Skin epidermis (tissue), 12 donors: ENCODE data around the gene TBC1D14.

Source experiments
- H3K27ac ChIP-seq, 21 experiments: fragments of 200-600 bp; sonication (generic) in 11 of 21; one replicate each; pipeline ENCODE4 v1.5.0; 2020; ENCODE audit warnings: mild to moderate bottlenecking in 3 of 21, inconsistent platforms in 2 of 21, moderate library complexity in 2 of 21
- H3K4me3 ChIP-seq, 7 experiments: fragments of 200-600 bp; sonication (generic) in 2 of 7; one replicate each; pipeline ENCODE4 v1.5.0; 2020; ENCODE audit warnings: inconsistent platforms in 2 of 7, mild to moderate bottlenecking in 2 of 7, moderate library complexity in 1 of 7

Gene TBC1D14

DNA sequence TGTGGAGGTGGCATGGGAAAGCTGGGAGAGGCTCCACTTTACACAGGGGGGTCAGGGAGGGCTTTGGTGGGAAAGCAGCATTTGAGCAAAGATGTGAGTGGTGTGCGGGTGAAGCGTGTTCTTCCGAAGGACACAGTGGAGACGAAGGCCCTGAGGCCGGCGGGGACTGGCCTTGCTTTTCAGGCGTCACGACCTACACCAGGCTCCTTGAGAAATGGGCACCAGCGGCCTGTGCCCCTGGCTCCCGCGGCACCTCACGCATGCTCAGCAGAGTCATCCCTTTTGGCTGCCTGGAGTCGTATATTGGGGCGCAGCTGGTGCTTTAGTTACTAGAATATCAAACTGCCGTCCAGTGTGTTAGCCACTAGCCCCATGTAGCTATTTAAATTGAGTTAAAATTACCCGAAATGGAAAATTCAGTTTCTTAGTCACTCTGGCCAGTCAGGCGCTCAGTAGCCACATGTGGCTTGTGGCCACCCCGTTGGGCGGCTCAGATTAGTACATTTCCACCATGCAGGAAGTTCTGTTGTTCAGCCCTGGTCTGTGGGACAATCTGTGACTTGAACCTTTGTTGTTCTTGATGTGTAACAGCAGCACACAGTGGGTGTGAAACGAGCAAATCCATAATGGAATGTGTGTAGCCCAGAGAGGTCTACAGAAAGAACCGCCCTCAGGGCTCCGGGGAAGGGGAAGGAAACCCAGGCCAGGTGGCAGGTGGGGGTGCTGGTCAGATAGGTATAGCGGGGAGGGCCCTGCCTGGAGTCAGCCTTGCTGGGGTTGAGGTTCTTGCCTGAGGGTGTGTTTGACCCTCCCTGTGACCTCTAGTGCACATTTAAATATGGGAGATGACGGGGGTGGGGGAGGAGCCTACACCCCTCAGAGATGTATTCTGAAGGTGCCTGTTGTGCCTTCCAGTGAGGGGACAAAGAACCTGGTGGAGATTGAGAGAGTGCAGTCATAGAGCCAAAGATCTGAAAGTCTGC lies 30.4 kb downstream of the TBC1D14 start:
- Histone ChIP-seq H3K4me3 (no peak overlapping the region), H3K27ac (peak overlapping the region in 14 of 21 experiments; percentile 15 to 92 (median 70))

DNA sequence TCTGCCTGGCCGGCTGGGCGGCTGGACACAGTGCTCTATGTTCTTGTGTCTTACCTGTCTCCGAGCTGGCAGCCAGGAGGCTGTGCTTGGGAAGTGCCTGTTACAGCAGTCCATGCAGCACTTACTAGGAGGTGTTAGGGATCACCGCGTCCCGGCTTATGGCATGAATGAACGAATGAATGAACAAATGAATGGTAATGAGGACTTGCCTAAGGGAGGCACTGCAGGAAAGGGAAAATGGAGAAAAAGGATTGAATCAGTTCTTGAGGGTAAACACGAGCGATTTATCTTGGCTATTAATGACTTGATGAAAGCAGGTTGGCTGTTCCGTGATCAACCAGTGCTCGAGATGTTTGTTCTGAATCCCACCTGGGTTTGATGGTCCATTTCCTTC lies 31.1 kb downstream of the TBC1D14 start:
- Histone ChIP-seq H3K4me3 (no peak overlapping the region), H3K27ac (peak overlapping the region in 14 of 21 experiments; percentile 15 to 92 (median 70))

DNA sequence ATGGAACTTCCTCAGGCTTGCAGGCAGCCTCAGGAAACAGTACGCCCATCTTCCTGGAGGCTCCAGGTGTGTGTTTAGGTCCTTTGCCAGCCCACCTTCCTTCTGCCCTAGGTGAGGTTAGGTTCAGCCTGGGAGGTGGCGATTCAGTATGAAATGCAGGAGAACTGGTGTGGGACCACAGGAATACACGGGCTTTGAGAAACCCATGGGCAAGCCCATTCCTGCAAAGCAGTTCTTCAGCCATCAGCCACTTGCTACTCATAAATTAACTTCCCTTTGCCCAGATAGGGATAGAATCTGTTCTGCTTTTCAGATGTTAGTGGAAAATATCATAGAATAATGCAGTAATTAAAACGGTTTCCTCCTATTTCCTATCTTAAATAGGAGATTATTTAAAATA lies 32.2 kb downstream of the TBC1D14 start:
- H3K4me3 ChIP-seq = no peak overlapping the region
- peak overlapping the region in 20 of 21 experiments; percentile 23 to 92 (median 76) for H3K27ac ChIP-seq

DNA sequence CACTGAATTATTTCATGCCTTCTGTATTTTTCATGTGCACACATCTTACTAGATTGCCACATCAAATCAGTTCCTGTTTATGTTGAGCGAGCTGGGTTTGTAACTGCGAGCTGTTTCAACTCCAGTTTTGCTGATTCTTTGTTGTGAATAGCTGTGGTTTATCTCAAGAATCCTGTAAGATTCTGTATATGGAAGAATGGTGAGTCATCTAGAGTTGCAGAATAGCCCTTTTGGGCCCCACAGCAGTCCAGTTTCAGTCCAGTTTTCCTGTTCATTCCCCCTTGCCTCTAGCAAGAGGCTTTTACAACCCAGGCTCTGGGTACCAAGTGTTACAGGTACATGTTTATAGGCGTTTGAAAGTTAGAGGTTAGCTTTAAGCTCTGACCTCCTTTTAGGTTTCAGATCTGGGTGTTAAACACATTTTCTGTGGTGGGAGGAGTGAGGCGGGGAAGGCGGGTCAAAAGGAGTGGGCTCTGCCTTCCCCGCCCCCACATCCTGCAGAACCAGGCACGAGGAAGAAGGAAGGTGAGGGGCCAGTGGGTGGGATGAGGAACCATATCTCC lies 32.7 kb downstream of the TBC1D14 start:
- H3K4me3 ChIP-seq = no peak overlapping the region

DNA sequence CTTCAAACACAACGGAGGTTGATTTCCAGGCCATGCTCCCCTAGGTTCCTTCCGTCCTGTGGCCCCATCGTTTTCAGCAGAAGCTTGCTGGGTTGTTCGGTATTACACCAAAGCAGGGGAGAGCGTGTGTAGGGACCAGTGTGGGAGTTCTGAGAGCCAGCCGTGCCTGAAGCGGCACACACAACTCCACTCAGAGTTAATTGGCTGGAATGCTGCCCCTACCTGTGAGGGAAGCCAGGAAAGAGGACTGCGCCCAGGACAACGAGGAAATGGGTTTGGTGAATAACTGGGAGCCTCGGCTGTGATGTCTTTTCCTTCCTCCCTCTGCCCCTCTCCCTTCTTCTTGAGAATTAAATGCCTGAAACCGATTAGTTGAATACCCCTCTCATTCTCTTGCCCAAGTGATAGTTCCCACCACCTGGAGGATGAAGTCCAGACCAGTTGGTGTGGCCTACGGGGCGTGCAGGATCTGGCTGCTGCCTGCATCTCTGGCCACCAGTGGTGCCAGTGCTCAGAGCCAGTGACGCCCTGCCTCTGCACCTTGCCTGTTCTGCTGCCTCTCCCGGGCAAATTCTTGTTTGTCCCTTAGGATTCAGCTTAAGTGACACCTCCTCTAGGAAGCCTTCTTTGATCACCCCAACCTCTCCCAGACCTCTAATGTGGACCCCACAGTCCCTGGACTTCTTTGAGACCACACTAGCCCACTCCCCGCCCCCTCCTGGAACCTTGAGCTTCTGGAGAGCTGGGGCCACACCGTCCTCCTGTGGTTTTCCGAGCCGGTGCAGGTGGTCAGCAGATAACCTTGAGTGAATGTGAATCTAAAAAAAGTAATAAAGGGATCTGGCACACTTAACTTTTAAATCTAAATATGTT lies 33.6 kb downstream of the TBC1D14 start:
- Histone ChIP-seq H3K4me3 (no peak overlapping the region), H3K27ac (peak overlapping the region in 18 of 21 experiments; percentile 1 to 92 (median 74))

More for the DNA sequence above, 32.7 kb downstream of the TBC1D14 start:
- peak overlapping the region in 20 of 21 experiments; percentile 23 to 92 (median 71) for H3K27ac ChIP-seq

DNA sequence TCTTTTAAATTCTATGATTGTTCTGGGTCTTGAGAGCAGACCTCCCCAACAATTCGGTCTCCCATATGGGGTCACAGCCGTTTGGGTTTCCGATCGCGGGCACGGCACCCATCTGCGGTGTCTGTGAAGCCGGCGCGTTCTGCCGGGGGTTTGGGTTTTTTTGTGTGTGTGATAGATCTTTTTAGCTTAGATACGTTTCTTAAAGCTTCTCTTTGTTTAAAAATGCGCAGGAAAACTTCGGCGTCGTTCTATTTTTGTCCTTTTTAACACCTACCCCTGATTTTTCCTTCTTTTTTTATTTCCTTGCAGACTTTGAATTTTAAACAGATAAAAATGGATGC lies 34.2 kb downstream of the TBC1D14 start:
- H3K4me3 ChIP-seq = no peak overlapping the region
- peak overlapping the region in 12 of 21 experiments; percentile 7 to 92 (median 78) for H3K27ac ChIP-seq

DNA sequence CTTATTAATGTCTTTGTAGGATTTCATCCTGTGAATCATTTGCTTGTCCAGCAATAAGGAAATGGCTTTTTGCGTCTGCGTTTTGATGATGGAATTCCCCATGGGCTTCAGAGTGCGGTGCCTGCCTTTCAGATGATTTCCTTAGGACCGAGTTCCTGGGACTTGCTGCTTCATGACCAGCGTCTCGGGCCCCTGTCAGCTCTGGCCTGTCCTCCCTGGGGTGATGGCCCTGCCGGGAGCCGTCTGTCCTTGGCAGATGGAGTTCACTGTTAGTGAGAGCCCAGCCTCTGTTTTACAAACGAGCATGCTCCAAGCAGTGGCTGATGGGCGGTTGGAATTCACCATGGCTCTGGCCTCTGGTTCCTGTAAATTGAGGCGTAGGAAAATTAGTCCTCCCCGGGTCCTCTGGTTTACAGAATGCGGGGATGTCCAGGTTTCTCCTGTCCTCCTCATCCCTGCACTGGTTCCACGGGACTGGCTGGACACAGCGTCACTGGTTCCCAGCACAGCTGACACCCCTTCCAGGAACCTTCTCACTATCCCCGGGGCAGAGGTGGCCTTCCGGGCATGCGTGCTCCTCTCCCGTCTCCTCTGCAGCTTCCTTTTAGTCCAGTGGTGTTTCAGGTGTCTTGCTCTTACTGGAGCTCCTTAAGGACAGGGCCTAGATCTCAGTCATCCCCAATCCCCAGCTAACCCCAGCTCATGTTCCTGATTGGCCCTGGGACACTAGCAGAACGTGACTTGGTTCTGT lies 34.9 kb downstream of the TBC1D14 start:
- no peak overlapping the region for H3K4me3 ChIP-seq
- peak overlapping the region in 11 of 21 experiments; percentile 1 to 92 (median 46) for H3K27ac ChIP-seq

DNA sequence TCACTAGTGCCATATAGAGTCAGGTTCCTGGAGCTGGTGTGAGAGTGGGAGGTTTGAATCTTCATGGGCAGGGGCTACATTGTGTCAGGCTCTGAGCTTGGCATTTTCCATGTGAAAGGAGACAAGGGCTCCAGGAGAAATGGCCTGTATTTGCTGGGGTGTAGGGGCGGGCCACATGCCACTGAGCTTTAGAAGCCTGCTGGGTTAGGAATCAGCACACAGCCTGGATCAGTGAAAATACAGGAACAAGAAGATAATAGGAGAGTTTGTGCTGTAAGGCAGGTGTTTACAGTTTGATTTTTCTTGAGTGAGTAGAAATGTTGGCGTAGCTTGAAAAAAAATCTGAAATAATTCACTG lies 35.4 kb downstream of the TBC1D14 start:
- no peak overlapping the region for H3K4me3 ChIP-seq
- H3K27ac ChIP-seq = peak overlapping the region in 8 of 21 experiments; percentile 1 to 53 (median 38)

DNA sequence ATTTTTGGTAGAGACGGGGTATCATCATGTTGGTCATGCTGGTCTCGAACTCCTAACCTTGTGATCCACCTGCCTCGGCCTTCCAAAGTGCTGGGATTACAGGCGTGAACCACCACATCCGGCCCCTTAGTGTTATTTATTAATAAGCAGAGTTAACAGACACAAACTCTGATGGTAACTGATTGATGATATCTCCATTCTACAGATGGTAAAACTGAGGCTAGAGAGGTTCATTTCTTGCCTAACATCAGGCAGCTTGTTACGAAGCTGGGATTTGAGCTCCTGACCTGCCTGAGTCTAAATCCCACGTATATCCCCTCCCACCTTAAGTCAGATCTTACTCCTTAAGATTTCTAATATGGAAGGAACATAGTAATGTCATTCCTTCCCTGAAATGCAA lies 36.9 kb downstream of the TBC1D14 start:
- H3K27ac ChIP-seq = no peak overlapping the region
- H3K4me3 ChIP-seq = no peak overlapping the region

DNA sequence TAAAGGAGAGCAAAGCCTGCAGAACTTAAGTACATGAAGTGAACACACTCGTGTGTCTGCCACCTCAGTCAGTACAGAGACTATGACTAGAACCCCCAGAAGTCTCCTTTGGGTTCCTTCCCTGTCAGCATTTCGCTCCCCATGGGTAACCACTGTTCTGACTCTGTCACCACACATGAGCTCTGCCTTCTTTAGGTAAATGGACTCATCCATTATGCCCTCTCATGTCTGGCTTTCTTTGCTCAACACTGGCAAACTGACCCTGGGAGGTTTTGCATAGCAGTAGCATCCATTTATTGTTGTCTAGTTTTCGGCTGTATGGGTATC lies 38.5 kb downstream of the TBC1D14 start:
- Histone ChIP-seq H3K27ac (no peak overlapping the region), H3K4me3 (no peak overlapping the region)

DNA sequence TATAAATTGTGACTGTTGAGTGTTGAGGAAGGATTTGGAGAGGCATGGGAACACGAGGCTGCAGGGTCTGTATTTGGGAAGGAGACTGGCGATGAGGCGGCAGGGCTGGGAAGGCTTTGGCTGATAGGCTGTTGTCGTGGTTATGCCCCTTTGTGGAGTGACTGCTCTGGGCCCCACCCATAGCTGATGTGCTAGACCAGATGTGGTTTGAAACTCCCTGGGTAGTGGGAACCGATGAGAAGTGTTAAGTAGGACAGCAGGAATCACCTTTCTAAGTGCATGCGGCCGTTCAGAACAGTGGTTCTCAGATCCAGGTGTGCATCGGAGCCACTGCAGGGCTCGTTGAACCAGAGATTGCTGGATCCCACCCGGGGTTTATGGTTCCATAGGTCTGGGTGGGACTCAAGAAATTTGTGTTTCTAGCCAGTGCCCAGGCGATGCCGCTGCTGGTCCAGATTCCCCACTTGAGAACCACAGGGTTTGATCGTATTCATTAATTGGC lies 42.3 kb downstream of the TBC1D14 start:
- no peak overlapping the region for H3K27ac ChIP-seq
- H3K4me3 ChIP-seq = no peak overlapping the region

DNA sequence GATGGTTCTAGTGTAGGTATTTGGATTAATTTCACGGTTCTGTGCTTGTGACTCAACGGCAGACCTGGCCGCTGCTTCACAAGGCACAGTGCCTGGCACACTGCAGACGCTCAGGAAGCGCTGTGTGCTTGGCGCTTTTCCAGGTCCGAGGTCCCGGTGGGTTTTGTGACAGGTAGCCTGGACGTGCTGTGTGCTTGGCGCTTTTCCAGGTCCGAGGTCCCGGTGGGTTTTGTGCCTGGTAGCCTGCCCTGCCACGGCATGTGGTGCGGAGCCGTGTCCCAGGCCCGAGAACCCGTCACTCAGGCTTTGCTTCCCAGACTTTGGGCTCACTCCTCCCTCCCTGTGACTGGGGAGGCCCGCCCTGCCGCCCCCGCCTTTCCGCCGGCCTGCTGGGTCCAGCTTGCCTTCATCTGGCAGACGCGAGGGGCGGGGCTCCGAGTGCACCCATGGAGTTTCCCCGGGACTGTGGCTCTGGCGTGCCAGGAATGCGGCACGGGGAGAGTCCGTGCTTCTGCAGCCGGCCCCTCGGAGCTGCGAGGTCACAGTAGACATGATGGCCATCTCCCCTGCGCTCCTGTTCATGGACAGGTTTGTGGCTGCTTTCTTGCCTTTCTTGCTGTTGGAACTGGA lies 44.2 kb downstream of the TBC1D14 start:
- H3K27ac ChIP-seq = peak overlapping the region in 17 of 21 experiments; percentile 2 to 76 (median 62)
- H3K4me3 ChIP-seq = peak overlapping the region in 5 of 7 experiments; percentile 5 to 25 (median 19)

DNA sequence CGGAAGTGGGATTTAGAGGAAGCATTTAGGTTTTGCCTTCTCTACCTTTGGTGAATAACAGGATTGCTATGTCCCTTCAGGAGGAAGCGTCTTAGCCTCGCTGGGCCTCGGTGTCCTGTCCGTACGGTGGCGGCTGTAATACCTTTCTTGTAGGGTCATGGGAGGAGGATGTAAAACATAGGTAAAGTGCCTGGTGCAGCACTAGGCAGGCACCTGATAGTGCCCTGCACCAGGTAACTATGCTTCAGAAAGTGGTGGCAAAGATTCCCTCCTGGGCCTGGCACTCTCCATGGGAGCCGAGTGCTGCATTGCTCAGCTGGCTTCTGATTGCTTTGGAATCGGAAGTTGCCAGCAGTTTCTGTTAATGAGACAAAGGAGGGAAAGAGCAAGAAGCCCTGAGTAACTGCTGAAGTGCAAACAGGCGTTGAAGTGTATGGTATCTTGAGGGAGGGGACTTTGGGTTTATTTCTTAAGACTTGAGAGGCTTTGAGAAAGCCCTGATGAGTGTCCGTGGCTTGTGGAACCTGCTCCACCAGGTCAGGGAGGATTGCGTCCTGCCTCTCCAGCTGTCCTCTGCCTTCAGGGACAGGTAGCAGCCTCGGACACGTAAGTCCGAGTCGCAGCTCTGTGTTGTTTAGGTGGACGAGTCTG lies 45.8 kb downstream of the TBC1D14 start:
- no peak overlapping the region for H3K4me3 ChIP-seq
- H3K27ac ChIP-seq = peak overlapping the region in 7 of 21 experiments; percentile 7 to 76 (median 25)

DNA sequence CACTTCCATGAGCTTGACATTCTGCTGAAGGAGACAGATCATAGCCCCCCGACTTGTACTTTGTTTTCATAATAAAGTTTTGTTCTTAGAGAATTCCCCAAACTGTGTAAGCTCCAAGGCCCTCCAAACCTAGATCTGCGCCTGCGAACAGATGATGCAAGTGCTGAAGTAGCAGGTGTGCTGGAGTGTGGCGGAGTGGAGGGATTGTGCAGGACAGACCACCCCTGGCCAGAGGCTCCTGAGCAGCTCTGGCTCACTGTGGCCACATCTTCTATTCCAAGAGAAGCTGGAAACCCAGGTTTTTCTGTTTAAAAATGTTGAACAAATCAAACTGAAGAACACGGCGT lies 46.4 kb downstream of the TBC1D14 start:
- Histone ChIP-seq H3K27ac (peak overlapping the region in 1 of 21 experiments; percentile 7), H3K4me3 (no peak overlapping the region)

DNA sequence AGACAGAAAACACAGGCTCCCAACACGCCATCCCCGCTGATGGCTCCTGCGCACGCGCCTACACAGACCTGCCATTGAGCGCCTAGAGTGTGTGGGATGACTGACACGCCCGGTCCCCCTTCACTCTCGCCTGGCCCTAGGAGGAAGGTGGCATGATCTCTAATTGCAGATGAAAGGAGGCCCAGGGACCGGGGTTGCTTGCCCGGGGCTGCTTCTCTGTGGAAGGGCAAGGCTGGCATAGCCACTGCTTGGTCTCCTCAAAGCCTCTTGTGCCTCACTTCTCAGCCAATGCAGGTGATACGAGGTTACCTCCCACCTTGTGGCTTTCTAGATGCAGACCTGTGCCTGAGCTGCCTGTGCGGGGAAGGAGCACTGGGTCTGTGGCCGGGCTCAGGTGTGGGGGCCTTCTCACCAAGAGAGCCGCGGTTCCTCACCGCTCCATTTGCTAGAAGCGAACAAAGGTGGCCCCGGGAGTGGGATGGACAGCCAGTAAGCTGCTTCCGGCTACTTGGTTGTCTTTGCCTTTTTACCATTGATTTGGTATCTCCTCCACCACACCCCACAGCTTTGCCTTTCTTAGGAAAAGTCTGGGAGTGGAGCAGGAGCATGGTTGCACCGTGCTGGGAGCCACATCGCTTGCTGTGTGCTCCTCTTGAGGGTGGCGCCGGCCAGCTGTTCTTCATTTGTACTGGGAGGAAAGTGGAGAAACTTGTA lies 47.0 kb downstream of the TBC1D14 start:
- H3K4me3 ChIP-seq = no peak overlapping the region
- H3K27ac ChIP-seq = peak overlapping the region in 1 of 21 experiments; percentile 8

DNA sequence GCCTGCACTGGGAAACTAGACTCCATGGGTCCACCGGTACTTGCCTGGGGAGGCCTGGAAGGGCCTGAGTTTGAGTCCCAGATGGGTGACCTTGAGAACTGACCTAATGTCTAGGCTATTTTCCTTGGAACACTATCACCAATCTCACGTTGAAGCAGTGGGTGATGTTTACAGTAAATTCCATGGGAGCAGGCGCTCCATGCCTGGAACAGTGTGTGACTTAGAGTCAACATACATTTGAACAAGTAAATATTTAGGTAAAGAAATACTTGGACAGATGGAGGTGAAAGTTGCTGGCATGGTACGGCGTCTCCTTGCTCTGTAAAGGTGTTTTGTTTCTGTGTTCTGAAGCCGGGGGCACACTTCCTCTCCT lies 47.5 kb downstream of the TBC1D14 start:
- no peak overlapping the region for H3K27ac ChIP-seq
- no peak overlapping the region for H3K4me3 ChIP-seq

DNA sequence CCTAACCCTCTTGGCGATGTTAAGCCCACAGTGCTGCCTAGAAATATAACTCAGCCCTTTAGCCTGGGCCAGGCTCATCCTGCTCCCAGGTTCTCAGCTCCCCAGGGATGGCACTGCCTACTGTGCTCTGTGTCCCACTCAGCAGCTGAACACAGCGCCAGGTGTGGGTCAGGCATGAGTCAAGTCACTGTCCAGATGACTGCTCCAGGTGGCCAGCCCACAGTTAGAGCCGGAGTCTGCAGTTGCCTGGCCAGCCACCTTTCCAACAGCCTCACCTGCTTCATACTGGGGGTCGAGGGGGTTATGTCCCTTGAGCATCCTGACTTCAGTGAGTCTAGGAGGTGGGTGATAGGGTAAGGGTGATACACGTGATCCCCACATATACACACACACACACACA lies 48.4 kb downstream of the TBC1D14 start:
- no peak overlapping the region for H3K27ac ChIP-seq

DNA sequence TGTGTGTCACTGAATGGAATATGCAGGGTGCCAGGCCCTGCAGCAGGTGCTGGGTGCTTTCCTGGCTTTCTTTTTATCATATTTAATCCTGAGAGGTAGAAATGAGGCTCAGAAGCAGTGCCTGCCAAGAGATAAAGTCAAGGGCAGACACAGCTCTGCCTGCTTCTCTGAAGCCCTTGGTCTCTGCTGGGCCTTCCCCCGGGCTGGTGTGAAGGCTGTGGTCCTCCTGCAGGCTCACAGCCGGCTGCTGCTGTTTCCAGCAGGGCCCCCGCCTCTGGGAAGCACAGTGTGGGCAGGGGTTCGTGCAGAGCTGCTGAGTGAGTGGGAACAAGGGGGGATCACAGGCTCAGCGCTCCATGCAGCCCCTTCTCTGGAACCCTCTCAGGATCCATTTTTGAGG lies 49.6 kb downstream of the TBC1D14 start:
- Histone ChIP-seq H3K4me3 (no peak overlapping the region), H3K27ac (no peak overlapping the region)

More for the DNA sequence above, 48.4 kb downstream of the TBC1D14 start:
- no peak overlapping the region for H3K4me3 ChIP-seq
